ENCODE data around the gene PRKAA1. TPM values are rescaled to one million over a fixed set of nuclear protein-coding genes. Genes with fewer than 3 reads are reported as not detected.

PRKAA1 gene
- total RNA-seq, 1 experiment from 2014 or later: 178 TPM

DNA sequence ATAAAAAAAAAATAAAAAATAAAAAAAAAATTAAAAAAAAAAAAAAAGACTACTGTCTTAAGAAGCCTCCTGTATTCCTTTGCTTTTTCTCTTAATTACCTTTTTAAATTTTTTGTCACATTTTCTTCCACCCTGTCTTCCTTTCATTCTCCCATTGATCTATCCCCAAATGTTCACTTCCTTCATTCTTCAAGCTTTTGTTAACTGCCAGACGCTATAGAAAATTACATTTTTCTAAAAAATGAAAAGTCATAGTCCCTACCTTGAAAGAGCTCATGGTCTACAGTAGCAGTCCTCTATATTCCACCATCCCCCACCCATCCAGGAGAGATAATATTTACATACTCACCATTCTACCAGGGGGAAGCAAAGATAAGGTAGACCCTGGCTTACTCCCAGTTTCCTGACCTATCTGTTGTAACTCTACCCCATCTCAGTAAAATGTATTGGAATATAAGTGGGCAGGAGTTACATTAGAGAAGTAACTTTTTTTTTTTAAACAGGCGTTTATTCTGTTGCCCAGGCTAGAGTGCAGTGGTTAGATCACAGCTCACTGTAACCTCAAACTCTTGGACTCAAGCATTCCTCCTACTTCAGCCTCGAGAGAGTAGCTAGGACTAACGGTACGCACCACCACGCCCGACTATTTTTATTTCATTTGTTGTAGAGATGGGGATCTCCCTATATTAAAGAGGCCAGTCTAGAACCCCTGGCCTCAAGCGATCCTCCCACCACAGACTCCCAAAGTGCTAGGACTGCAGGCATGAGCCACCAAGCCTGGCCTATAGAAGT is 3.8 kb upstream of the PRKAA1 start:
- no peak overlapping the region for H3K4me2 ChIP-seq
- H3K27me3 ChIP-seq (ENCODE audit: insufficient read depth, low read depth): no peaks in the 10 kb centered on the region
- no peak for DNase-seq
- ChIA-PET CTCF (interaction anchor here (0.7 kb wide), 1 partner anchor 34 kb away, joined by 5 read pairs; no protein-coding TSS in a partner anchor), POLR2A (ENCODE audit: unreplicated experiment) (interaction anchor here (0.6 kb wide), 1 partner anchor 20 kb away, joined by 3 read pairs; no protein-coding TSS in a partner anchor)
- H3F3A ChIP-seq (ENCODE audit: insufficient read depth, low read depth): peaks cover 21% of the 10 kb centered on the region
- TF ChIP-seq EZH2 (IDR thresholded peaks at IDR 0.05; ENCODE audit: low read depth): no peak
- TF ChIP-seq, protein P1, sequence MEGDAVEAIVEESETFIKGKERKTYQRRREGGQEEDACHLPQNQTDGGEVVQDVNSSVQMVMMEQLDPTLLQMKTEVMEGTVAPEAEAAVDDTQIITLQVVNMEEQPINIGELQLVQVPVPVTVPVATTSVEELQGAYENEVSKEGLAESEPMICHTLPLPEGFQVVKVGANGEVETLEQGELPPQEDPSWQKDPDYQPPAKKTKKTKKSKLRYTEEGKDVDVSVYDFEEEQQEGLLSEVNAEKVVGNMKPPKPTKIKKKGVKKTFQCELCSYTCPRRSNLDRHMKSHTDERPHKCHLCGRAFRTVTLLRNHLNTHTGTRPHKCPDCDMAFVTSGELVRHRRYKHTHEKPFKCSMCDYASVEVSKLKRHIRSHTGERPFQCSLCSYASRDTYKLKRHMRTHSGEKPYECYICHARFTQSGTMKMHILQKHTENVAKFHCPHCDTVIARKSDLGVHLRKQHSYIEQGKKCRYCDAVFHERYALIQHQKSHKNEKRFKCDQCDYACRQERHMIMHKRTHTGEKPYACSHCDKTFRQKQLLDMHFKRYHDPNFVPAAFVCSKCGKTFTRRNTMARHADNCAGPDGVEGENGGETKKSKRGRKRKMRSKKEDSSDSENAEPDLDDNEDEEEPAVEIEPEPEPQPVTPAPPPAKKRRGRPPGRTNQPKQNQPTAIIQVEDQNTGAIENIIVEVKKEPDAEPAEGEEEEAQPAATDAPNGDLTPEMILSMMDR (conservative IDR thresholded peaks at IDR 0.05): no peak
- H3K27ac ChIP-seq: no peak overlapping the region
- no peak overlapping the region for H3K4me3 ChIP-seq
- H3K36me3 ChIP-seq (ENCODE audit: low read depth): no peaks in the 10 kb centered on the region
- H3K9me2 ChIP-seq (ENCODE audit: insufficient read depth): no peaks in the 10 kb centered on the region; the same call in 1 of the 2 replicates
- no TSS peak for BruUV-seq (replicated peaks)
- peaks cover 13% of the 10 kb centered on the region for H3K4me1 ChIP-seq (replicated peaks; ENCODE audit: insufficient read depth)
- H3K9me3 ChIP-seq (ENCODE audit: insufficient read depth, low read depth): no peaks in the 10 kb centered on the region
- H4K20me1 ChIP-seq (ENCODE audit: insufficient read depth): peaks cover 4% of the 10 kb centered on the region; the same call in 1 of the 2 replicates
- intact Hi-C loops (cut with micrococcal nuclease; ENCODE audit: unreplicated experiment): no loop called here
- H2AFZ ChIP-seq: no peak overlapping the region
- peaks cover 19% of the 10 kb centered on the region for H3K79me2 ChIP-seq (ENCODE audit: low read depth)

DNA sequence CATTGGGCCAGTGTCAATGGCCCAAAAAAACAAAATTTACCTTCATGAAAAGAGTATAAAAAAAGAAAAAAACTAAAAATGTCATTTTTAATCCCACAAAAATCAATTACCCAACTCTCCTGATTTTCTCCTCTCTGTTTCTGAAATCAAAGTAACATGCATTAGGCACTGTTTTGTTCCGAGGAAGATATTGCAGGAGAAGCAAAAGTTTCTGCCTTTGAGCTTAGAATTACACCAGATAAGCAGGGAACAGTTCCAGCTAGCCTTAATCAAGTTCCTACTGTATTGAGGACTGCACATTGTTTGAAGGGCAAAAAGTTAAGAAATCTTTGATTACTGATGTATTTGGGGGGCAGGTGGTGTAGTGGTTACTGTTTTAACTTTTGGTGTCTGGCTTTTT is 1.1 kb upstream of the PRKAA1 start:
- BruUV-seq (replicated peaks): no TSS peak
- Histone ChIP-seq H3K4me3 (peak overlapping the region; percentile 99), H3K4me2 (peak overlapping the region; percentile 81), H3K9me3 (ENCODE audit: insufficient read depth, low read depth) (no peaks in the 10 kb centered on the region), H3F3A (ENCODE audit: insufficient read depth, low read depth) (peaks cover 25% of the 10 kb centered on the region), H3K4me1 (replicated peaks; ENCODE audit: insufficient read depth) (peaks cover 29% of the 10 kb centered on the region), H4K20me1 (ENCODE audit: insufficient read depth) (peaks cover 26% of the 10 kb centered on the region), H3K27ac (peak overlapping the region; percentile 68), H3K9me2 (ENCODE audit: insufficient read depth) (no peaks in the 10 kb centered on the region; the same call in 1 of the 2 replicates), H3K36me3 (ENCODE audit: low read depth) (0 out of 2 replicates have a peak, but pooled peaks cover 6% of the 10 kb centered on the region), H3K27me3 (ENCODE audit: insufficient read depth, low read depth) (no peaks in the 10 kb centered on the region), H3K79me2 (ENCODE audit: low read depth) (peaks cover 46% of the 10 kb centered on the region), H2AFZ (peak overlapping the region; percentile 100)
- intact Hi-C loops (cut with micrococcal nuclease; ENCODE audit: unreplicated experiment): no loop called here
- ChIA-PET POLR2A (ENCODE audit: unreplicated experiment) (interaction anchor here (0.5 to 1.1 kb wide), 6 partner anchors 9 to 219 kb away, joined by 3 to 16 read pairs (median 5); no protein-coding TSS in a partner anchor), CTCF (interaction anchor here (0.6 to 1.0 kb wide), 7 partner anchors 9 to 1379 kb away, joined by 3 to 16 read pairs (median 5); no protein-coding TSS in a partner anchor)
- no peak for DNase-seq
- TF ChIP-seq EZH2 (IDR thresholded peaks at IDR 0.05; ENCODE audit: low read depth): no peak
- TF ChIP-seq, protein P1 (conservative IDR thresholded peaks at IDR 0.05): no peak

DNA sequence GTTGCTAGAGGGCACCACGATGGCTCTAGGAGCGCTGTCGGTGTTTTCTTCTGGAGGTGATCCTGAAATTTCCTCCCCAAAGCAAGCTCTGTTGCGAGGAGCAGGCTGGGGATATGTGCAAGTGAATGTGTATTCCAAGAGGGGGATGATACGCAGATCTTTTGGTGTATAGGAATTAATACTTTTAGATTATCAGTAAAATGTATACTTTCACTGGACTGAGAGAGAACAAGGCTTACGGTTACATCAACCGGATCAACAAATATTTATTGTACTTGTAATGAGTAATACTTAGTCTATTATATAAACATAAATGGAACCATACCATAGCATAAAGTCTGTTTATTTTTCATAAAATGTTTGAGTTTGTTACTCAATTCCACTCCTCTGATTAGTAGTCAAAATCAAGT is 632 bp upstream of the PRKAA1 start:
- H3K4me1 ChIP-seq (replicated peaks; ENCODE audit: insufficient read depth): peaks cover 29% of the 10 kb centered on the region
- H3K9me3 ChIP-seq (ENCODE audit: insufficient read depth, low read depth): no peaks in the 10 kb centered on the region
- no peaks in the 10 kb centered on the region for H3K27me3 ChIP-seq (ENCODE audit: insufficient read depth, low read depth)
- intact Hi-C loops (cut with micrococcal nuclease; ENCODE audit: unreplicated experiment): loop anchor here (1.0 kb wide), 2 partner anchors 36 to 44 kb away; partner anchors contain the start of genes RPL37 and TTC33
- POLR2A ChIA-PET (ENCODE audit: unreplicated experiment): interaction anchor here (0.5 to 1.2 kb wide), 14 partner anchors 8 to 1601 kb away, joined by 3 to 24 read pairs (median 4); no protein-coding TSS in a partner anchor
- peaks cover 25% of the 10 kb centered on the region for H3F3A ChIP-seq (ENCODE audit: insufficient read depth, low read depth)
- H3K9me2 ChIP-seq (ENCODE audit: insufficient read depth): no peaks in the 10 kb centered on the region; the same call in 1 of the 2 replicates
- peaks cover 51% of the 10 kb centered on the region for H3K79me2 ChIP-seq (ENCODE audit: low read depth)
- H3K36me3 ChIP-seq (ENCODE audit: low read depth): 0 out of 2 replicates have a peak, but pooled peaks cover 6% of the 10 kb centered on the region
- H4K20me1 ChIP-seq (ENCODE audit: insufficient read depth): peaks cover 31% of the 10 kb centered on the region
- H3K4me2 ChIP-seq: peak overlapping the region; percentile 81
- TF ChIP-seq EZH2 (IDR thresholded peaks at IDR 0.05; ENCODE audit: low read depth): no peak
- TF ChIP-seq, protein P1 (conservative IDR thresholded peaks at IDR 0.05): no peak
- peak in 1 of 2 experiments; percentile 64 for DNase-seq
- peak overlapping the region; percentile 99 for H3K4me3 ChIP-seq
- H3K27ac ChIP-seq: peak overlapping the region; percentile 68
- H2AFZ ChIP-seq: peak overlapping the region; percentile 100
- BruUV-seq (replicated peaks): no TSS peak
- CTCF ChIA-PET: interaction anchor here (0.6 to 1.4 kb wide), 9 partner anchors 9 to 1378 kb away, joined by 3 to 20 read pairs (median 5); partner anchors contain the start of gene RPL37

Data from PC-9 (cell line).